HCT116 (cell line): Measurements from ENCODE around the gene SND1. TPM values are rescaled to one million over a fixed set of nuclear protein-coding genes. Genes with fewer than 3 reads are reported as not detected.

ENCODE experiments used
- ATAC-seq: fragments of 200-7000 bp; cut with Tn5 transposase; 2 replicates; pipeline ENCODE4 v1.9.1; 2020; ENCODE audit warnings: mild to moderate bottlenecking, moderate library complexity
- BruUV-seq: library from RNA; stranded (reverse); fragments of 400-500 nt; replicated peaks from 2 replicates; lab custom pipeline; 2021; lab: Mats Ljungman, UMichigan
- CTCF ChIA-PET: fragments of 300-600 bp; sonication (Branson Sonifier 250); formaldehyde crosslinking; loops from one replicate; lab custom pipeline; 2021; ENCODE audit warnings: antibody characterized with exemption; lab: Charles Lee
- POLR2A ChIA-PET: fragments of 300-600, 350-600 bp; sonication (Branson Sonifier 250); formaldehyde crosslinking; loops from one replicate; lab custom pipeline; 2021; ENCODE audit warnings: antibody characterized with exemption; lab: Charles Lee
- RAD21 ChIA-PET, 2 experiments: fragments of 300-600 bp; sonication (Branson Sonifier 250); formaldehyde crosslinking; loops; one replicate each; lab custom pipeline; 2023; ENCODE audit warnings: low total read pairs in 2 of 2; ENCODE audit not compliant: uncharacterized antibody in 2 of 2, unreplicated experiment in 2 of 2, low non-redundant PET in 1 of 2; lab: Charles Lee
- DNase-seq: peaks from one replicate; pipeline ENCODE4 v3.0.0-alpha.2; 2010; ENCODE audit warnings: low read depth, low spot score
- H2AFZ ChIP-seq: fragments of 200-600 bp; shearing (Covaris generic), sonication (generic); 2 replicates; pipeline ENCODE4 v1.6.1; 2017; ENCODE audit warnings: low read depth, mixed run types, mixed read lengths, antibody characterized with exemption, low read length; ENCODE audit not compliant: poor library complexity, severe bottlenecking
- H3K27ac ChIP-seq: 2 replicates; pipeline ENCODE4 v1.5.1; 2012; ENCODE audit warnings: low read depth, low read length
- H3K27me3 ChIP-seq: fragments of 200-600 bp; sonication (generic); 2 replicates; pipeline ENCODE4 v1.6.1; 2016; ENCODE audit warnings: mixed run types, low read length, mixed read lengths; ENCODE audit not compliant: insufficient read depth
- H3K36me3 ChIP-seq, 2 experiments: fragments of 200-500 bp in 1 of 2; fragments of 200-600 bp in 1 of 2; sonication (Bioruptor generic) in 1 of 2; sonication (generic) in 1 of 2; 2 replicates each; pipeline versions ENCODE4 v1.5.1 to v1.6.1; 2014 to 2016; ENCODE audit warnings: low read length in 2 of 2, inconsistent platforms in 1 of 2, mixed read lengths in 1 of 2, mixed run types in 1 of 2; ENCODE audit not compliant: insufficient read depth in 2 of 2, control insufficient read depth in 1 of 2
- H3K4me1 ChIP-seq, 2 experiments: fragments of 200-600 bp in 1 of 2; sonication (generic) in 1 of 2; 2 replicates each; pipeline versions ENCODE4 v1.5.1 to v1.6.1; 2012 to 2017; ENCODE audit warnings: low read length in 2 of 2, inconsistent platforms in 1 of 2, mild to moderate bottlenecking in 1 of 2, mixed read lengths in 1 of 2, mixed run types in 1 of 2, moderate library complexity in 1 of 2; ENCODE audit not compliant: insufficient read depth in 2 of 2, control insufficient read depth in 1 of 2
- H3K4me2 ChIP-seq: fragments of 200-600 bp; sonication (generic); 2 replicates; pipeline ENCODE4 v1.6.1; 2017; ENCODE audit warnings: mixed run types, low read length, mixed read lengths
- H3K4me3 ChIP-seq, 2 experiments: fragments of 200-600 bp in 1 of 2; sonication (generic) in 1 of 2; replicated peaks in 1 of 2; 2 replicates each; pipeline ENCODE4 v1.5.1; 2011 to 2016; ENCODE audit warnings: low read length in 2 of 2, control low read depth in 1 of 2, low read depth in 1 of 2, mild to moderate bottlenecking in 1 of 2, mixed read lengths in 1 of 2, mixed run types in 1 of 2
- H3K79me2 ChIP-seq: fragments of 200-600 bp; sonication (generic); 2 replicates; pipeline ENCODE4 v1.6.1; 2017; ENCODE audit warnings: mild to moderate bottlenecking, mixed run types, low read length, moderate library complexity, mixed read lengths; ENCODE audit not compliant: insufficient read depth
- H3K9ac ChIP-seq: fragments of 200-600 bp; sonication (generic); 2 replicates; pipeline ENCODE4 v1.6.1; 2016; ENCODE audit warnings: low read length, mixed read lengths
- H3K9me2 ChIP-seq: fragments of 200-600 bp; sonication (generic), shearing (Covaris generic); 2 replicates; pipeline ENCODE4 v1.6.1; 2017; ENCODE audit warnings: mixed run types, mild to moderate bottlenecking, moderate library complexity; ENCODE audit not compliant: insufficient read depth
- H3K9me3 ChIP-seq, 2 experiments: fragments of 200-500 bp in 1 of 2; fragments of 200-600 bp in 1 of 2; sonication (Bioruptor generic) in 1 of 2; sonication (generic) in 1 of 2; 2 replicates each; pipeline ENCODE4 v1.6.1; 2014 to 2017; ENCODE audit warnings: low read length in 2 of 2, mixed read lengths in 2 of 2, inconsistent platforms in 1 of 2, low read depth in 1 of 2, mild to moderate bottlenecking in 1 of 2, mixed run types in 1 of 2, moderate library complexity in 1 of 2; ENCODE audit not compliant: control insufficient read depth in 1 of 2, insufficient read depth in 1 of 2
- H4K20me1 ChIP-seq: fragments of 200-600 bp; sonication (generic), shearing (Covaris generic); 2 replicates; pipeline ENCODE4 v1.6.1; 2017; ENCODE audit warnings: mixed run types, mild to moderate bottlenecking, moderate library complexity; ENCODE audit not compliant: insufficient read depth
- ATF3 ChIP-seq: IDR thresholded peaks from 2 replicates; pipeline ENCODE4 v1.6.1; 2012
- CEBPB ChIP-seq: IDR thresholded peaks from 2 replicates; pipeline ENCODE4 v1.6.1; 2012; ENCODE audit warnings: low read depth
- CTCF ChIP-seq, 3 experiments: fragments of 200-600 bp in 1 of 3; sonication (generic) in 1 of 3; IDR thresholded peaks in 2 of 3; conservative IDR thresholded peaks in 1 of 3; 2 replicates each; pipeline ENCODE4 v1.5.1; 2012 to 2017; ENCODE audit warnings: low read depth in 2 of 3, low read length in 2 of 3, antibody characterized with exemption in 1 of 3, borderline replicate concordance in 1 of 3, control low read depth in 1 of 3, mild to moderate bottlenecking in 1 of 3, mixed read lengths in 1 of 3, mixed run types in 1 of 3, moderate library complexity in 1 of 3; ENCODE audit not compliant: insufficient read depth in 1 of 3
- EGR1 ChIP-seq: IDR thresholded peaks from 2 replicates; pipeline ENCODE4 v1.6.1; 2012; ENCODE audit warnings: low read depth
- ELF1 ChIP-seq: IDR thresholded peaks from 2 replicates; pipeline ENCODE4 v1.6.1; 2012; ENCODE audit warnings: low read depth, borderline replicate concordance
- EZH2phosphoT487 ChIP-seq: fragments of 200-600 bp; IDR thresholded peaks from 2 replicates; pipeline ENCODE4 v1.6.1; 2018; ENCODE audit warnings: antibody characterized with exemption, borderline replicate concordance
- FOSL1 ChIP-seq: IDR thresholded peaks from 2 replicates; pipeline ENCODE4 v1.6.1; 2012; ENCODE audit warnings: low read depth
- POLR2A ChIP-seq: IDR thresholded peaks from 2 replicates; pipeline ENCODE4 v1.7.0; 2011; ENCODE audit warnings: borderline replicate concordance; ENCODE audit not compliant: insufficient read depth, insufficient read length; ENCODE audit errors: extremely low read depth
- SP1 ChIP-seq: IDR thresholded peaks from 2 replicates; pipeline ENCODE4 v1.6.1; 2012; ENCODE audit warnings: low read depth
- ZNF274 ChIP-seq: fragments of 200-500 bp; sonication (Bioruptor generic); IDR thresholded peaks from 2 replicates; pipeline ENCODE4 v1.6.1; 2014; ENCODE audit warnings: mild to moderate bottlenecking, low read depth, low read length, inconsistent platforms
- intact Hi-C: fragments of 100-400 bp; cut with micrococcal nuclease; formaldehyde crosslinking; loops from 2 replicates; pipeline ENCODE4 v1.10.0; 2022
- total RNA-seq: library from RNA; stranded (reverse); gene quantifications from one replicate; pipeline ENCODE4 v1.2.1, GENCODE V29; 2021; ENCODE audit not compliant: unreplicated experiment

The SND1 gene
- total RNA-seq, 1 experiment from 2014 or later, result 169 TPM

DNA sequence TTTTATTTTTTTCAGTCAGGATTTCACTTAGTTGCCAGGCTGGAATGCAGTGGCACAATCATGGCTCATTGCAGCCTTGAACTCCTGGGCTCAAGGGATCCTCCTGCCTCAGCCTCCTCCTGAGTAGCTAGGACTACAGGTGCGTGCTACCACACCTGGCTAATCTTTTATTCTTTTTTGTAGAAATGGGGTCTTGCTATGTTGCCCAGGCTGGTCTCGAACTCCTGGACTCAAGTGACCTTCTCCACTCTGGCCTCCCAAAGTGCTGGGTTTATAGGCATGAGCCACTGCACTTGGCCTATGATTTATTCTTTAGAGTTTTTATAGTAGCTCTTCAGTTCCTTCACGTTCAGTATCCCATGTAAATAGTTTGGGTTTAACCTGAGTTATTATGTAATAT lies 5.5 kb downstream of the SND1 start:
- TF ChIP-seq ELF1 (no peak), POLR2A (no peak), ATF3 (no peak), CEBPB (no peak), FOSL1 (no peak), EGR1 (no peak), EZH2phosphoT487 (no peak), ZNF274 (no peak), CTCF (IDR thresholded peaks at IDR 0.05 in 2 of 3, conservative IDR thresholded peaks at IDR 0.05 in 1 of 3; ENCODE audit: borderline replicate concordance in 1 of 3, insufficient read depth in 1 of 3, low read depth in 2 of 3, low read length in 2 of 3) (no peak), SP1 (no peak)
- H3K27ac ChIP-seq, result no peak overlapping the region
- H3K27me3 ChIP-seq, result no peaks in the 10 kb centered on the region
- BruUV-seq, result no TSS peak
- no peak overlapping the region for H3K4me2 ChIP-seq
- H3K4me3 ChIP-seq, result no peak overlapping the region
- H3K36me3 ChIP-seq, result peaks cover 28 to 31% of the 10 kb centered on the region in 2 experiments; a peak in 3 of 4 replicates
- H3K9me3 ChIP-seq, result no peaks in the 10 kb centered on the region
- intact Hi-C loops, result no loop called here
- H3K4me1 ChIP-seq, result peaks cover 12 to 13% of the 10 kb centered on the region in 2 experiments
- H4K20me1 ChIP-seq, result peaks cover 53% of the 10 kb centered on the region; the same call in 1 of the 2 replicates
- ChIA-PET POLR2A (no interaction called here), CTCF (no interaction called here), RAD21 (no interaction called here)
- H3K9me2 ChIP-seq, result no peaks in the 10 kb centered on the region
- DNase-seq (no peak), ATAC-seq (no peak)
- H2AFZ ChIP-seq, result no peak overlapping the region
- H3K9ac ChIP-seq, result no peak overlapping the region
- H3K79me2 ChIP-seq, result peaks cover 100% of the 10 kb centered on the region
